Measurements from ENCODE around the gene BANF2.

GRCh38 chr20:17662333-17663039 is 37.3 kb upstream of the BANF2 start:
- TF ChIP-seq CTCF (IDR thresholded peaks at IDR 0.05) = no peak
- peak in 1 of 2 donors; percentile 27 for TF ChIP-seq POLR2AphosphoS5 (IDR thresholded peaks at IDR 0.05)
- no peak for TF ChIP-seq POLR2A (IDR thresholded peaks at IDR 0.05; ENCODE audit: low read depth)
- TF ChIP-seq EP300 (IDR thresholded peaks at IDR 0.05) = no peak
